Fibroblast of skin of scalp (primary cell): Measurements from ENCODE around the gene CCDC191.

ENCODE experiments used
- DNase-seq: peaks from one replicate; pipeline ENCODE4 v3.0.0-alpha.2; 2013

CCDC191 gene

DNA sequence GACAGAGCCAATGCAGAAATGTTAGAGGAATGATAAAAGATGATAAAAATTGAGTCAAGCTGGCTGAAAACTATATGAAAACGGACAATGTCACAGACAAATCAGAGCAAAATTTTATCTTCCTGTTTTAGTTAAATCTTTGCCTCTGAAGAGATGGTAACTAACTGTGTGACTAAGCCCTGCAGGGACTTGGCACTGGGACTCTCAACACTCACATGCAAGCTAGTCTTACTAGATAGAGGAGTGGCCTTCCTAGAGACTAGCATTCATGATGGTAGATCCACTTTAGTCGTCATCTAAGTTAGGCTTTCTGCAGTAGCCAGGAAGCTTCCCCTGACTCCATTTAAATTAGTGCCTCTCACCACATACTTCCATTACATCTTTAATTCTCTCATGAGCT, 4.1 kb downstream of the CCDC191 start:
- no peak for DNase-seq

DNA sequence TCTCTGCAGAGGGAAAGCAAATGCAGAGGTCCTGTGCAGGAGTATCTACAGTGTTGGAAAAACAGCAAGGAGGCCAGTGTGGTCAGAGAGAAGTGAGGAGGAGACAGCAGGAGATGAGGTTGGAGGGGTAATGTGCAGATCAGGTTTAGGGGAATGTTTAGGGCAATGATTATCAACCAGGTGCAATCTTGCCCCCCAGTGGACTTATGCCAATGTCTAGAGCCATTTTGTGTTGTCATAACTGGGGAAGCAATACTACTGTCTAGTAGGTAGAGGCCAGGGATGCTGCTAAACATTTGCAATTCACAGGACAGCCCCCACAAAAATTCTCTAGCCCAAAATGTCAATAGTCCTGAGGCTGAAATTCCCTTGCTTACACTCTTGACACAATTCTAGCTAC, 13.1 kb downstream of the CCDC191 start:
- DNase-seq, result no peak

DNA sequence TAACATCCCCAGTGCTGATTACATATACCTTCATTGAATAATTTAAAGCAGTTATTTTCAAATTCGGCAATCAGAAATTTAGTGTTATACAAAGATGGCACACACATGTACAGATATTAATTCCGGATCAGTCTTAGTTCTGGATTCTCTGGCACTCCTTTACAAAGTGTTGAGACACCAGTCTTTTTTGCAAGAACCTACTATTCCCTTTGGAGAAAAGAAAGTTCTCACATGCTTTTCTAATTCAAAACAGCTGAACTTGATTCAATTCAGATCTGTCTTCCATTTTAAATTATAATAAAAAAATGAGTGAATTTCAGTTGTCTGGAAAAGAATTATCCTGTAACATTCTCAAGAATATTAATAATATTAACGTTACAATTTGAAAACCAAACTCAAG, 20.4 kb downstream of the CCDC191 start:
- DNase-seq, result no peak

GRCh38 chr3:114034787-114035545, 21.4 kb downstream of the CCDC191 start:
- DNase-seq, result peak; percentile 2

DNA sequence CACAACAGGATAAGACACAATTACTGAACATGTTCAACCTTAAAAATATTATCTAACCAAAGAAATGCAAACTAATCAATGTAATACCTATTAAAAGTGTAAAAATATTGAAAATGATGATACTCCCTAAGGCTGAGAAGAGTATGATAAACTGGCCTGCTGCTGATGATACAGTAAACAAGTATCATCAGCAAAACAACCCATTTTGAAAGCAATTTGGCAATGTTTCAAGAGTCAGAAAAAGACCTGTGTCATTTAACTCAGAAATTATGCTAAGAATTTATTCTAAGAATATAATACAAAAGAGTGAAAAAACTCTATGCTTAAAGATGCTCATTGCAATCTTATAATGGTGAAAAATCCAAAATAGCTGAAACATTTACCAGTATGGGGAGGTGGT, 22.1 kb downstream of the CCDC191 start:
- no peak for DNase-seq

DNA sequence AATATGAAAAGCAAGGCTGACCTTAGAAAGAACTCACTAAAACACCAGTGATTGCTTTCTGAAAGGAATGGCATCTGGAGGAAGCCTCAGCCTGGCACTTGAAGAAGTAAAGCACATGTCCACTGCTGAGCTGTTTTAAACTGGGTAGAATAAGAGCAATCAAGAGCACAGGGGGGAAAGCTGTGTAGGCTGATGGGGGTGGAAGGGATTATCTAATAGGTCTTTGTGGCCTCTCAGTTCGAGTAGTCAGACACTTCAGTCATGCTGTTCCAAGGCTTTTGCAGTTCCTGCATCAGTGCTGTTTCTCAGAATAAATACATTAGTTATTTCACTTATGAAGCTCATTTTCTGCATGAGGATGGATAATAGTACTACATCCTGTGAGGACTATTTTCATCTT, 22.6 kb downstream of the CCDC191 start:
- DNase-seq, result no peak

DNA sequence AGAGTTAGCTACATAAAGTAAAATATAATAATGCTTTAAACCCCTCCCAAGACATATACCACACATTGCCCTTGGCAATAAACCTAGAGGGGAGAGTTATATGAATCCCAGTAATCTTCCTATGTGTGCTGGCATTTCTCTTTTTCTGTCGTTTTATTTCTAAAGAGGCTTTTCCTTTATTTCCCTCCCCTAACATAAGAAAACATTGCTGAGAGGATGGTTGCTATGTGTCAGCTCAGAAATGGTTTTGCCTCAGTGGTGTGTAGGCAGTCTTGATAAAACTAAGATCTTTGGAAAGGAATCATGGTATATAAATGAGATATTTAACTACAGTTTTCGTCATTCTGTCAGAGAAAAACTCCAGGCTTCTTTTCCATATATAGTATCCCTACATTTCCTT, 30.0 kb downstream of the CCDC191 start:
- DNase-seq, result no peak

DNA sequence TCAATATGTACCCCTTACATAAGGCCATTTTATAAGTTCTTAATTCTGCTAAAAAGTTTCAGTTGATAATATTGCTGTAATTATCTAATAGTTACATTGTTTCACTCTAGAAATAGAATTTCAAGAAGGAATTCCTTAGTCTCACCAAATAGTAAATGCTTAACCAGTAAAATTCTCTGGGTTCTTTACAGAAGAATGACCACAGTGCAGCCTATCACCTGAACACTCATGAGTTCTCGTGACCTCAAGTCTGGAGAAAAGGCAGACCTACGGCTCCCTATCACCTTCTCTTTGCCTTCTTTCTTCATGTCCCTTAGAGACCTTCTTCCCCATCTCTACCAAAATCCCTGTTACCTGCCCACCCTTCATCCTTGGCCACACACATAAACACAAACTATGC, 30.9 kb downstream of the CCDC191 start:
- no peak for DNase-seq

DNA sequence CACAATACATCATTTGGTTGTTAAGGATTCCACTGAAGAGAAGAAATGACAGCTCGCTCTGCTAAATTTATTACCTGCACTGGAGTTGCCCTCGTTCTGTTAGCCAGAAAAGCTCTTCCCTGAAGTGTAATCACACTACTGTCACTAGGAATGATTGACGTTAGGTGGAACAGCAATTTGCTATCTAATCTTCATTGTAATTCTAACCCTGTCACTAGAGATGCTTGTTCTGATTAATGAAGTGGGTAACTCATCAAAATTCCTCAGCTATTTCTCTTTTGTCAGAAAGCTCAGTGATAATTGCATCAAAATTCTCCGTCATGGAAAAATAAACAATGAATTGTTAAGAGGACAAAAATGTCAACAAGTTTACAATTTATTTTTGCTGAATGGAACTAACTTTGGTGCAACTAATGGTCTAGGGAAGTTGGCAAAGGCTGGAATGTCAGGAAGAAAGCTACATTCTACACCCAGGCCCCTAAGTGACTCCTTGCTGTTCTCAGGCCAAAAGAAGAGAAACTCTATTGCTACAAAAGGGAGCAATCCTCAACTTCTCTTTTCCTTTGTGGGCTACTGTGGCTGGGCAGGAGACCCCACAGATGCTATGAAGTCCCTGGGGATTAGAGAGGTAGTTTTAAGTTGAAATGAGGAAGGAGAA, 34.1 kb downstream of the CCDC191 start:
- DNase-seq, result no peak

- DNase-seq, result no peak
Measured at GRCh38 chr3:114020907-114021306, 35.4 kb downstream of the CCDC191 start.

DNA sequence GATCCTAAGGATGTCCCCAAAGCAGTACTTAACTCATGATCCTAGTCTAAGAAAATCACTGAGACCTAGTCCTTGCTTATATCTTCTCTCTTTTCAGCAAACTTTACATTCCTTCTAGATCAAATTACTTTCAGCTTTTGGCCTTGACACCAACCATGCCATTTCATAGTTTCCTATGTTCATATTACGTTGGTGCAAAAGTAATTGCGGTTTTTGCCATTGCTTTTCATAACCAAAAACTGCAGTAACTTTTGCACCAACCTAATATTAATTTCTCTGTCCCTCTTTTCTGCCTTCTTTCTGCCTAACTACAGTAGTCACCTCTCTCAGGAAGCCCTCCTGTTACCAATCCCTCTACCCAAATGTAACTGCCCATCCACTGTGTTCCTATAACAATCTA, 36.8 kb downstream of the CCDC191 start:
- DNase-seq, result no peak

DNA sequence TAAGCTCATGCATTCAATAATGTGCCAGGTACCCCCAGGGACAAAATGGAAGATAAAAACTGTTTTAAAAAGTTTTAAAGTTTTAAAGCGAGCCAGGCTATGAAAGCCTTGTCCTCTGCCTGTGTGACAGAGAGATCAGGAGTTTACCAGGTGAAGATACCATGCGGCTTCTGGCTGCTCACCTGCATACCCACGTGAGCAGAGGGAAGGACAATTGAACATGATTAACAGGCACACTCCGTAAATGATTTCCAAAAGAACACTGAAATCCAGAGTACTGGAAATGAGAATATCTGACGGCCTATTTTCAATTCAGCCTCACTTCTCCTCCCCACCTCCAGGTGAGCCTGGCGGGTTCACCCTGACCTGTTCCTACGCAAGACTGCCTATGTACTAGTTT, 42.1 kb downstream of the CCDC191 start:
- no peak for DNase-seq

- no peak for DNase-seq
Measured at GRCh38 chr3:114011059-114011797, 45.1 kb downstream of the CCDC191 start.

DNA sequence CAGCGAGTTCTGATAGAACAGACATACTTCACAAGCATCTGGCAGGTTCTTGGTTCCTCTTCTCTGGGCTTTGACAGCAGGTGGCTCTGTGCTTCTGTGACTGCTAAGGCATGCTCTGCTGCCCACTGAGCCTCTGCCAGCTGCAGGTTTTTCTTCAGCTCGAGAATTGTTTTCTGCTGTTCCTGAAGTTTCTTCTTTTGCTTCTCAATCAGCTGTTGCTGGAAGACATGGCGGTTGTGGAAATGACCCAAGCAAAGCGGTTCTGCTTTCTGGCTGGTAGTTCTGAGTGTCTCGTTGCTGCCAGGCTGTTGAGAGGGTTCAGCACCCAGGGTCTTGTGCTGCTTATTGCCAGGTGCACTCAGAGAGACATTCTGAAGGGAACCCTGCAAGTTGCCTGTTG, 50.8 kb downstream of the CCDC191 start:
- no peak for DNase-seq

GRCh38 chr3:113985541-113985940, 70.8 kb downstream of the CCDC191 start:
- no peak for DNase-seq

GRCh38 chr3:113983544-113983943, 72.8 kb downstream of the CCDC191 start:
- no peak for DNase-seq

DNA sequence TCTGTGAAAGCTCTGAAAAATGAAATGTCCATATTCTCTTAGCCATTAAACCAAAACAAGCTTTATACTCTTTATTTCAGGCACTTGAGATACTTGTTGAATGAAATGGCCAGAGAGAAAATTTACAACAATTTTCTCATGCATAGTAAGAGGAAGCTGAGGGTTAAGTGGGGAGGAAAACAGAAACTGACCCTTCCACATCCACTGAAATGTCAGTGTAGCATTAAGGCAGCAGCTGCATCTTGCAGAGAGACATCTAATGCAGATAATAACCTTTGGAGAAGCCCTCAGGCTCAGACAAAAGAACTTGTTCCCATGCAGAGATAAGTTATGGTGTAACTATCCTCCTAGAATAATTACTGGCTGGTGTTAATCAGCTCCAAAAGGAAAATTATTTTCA, 74.5 kb downstream of the CCDC191 start:
- DNase-seq, result no peak

DNA sequence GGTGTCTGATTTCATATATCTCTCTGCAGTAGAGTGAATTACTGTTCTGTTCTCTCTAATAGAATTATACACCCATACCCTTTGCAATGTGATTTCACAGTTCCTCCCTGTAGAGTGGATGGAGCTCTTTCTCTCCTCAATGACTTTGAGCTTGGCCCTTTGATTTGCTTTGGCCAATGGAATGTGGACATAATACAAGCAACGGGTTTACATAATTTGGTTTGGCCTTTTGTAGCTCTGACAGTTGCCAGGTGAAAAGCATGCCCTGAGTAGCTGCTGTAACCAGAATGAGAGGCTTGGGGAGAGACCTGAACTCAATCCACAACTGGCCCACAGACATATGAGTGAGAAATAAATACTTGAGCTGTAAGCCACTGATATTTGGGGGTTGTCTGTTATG, 76.4 kb downstream of the CCDC191 start:
- no peak for DNase-seq

- no peak for DNase-seq
Measured at GRCh38 chr3:113977822-113978221, 78.5 kb downstream of the CCDC191 start.

- DNase-seq, result no peak
Measured at GRCh38 chr3:113968986-113969385, 87.3 kb downstream of the CCDC191 start.

- no peak for DNase-seq
Measured at GRCh38 chr3:113966172-113966571, 90.2 kb downstream of the CCDC191 start.

DNA sequence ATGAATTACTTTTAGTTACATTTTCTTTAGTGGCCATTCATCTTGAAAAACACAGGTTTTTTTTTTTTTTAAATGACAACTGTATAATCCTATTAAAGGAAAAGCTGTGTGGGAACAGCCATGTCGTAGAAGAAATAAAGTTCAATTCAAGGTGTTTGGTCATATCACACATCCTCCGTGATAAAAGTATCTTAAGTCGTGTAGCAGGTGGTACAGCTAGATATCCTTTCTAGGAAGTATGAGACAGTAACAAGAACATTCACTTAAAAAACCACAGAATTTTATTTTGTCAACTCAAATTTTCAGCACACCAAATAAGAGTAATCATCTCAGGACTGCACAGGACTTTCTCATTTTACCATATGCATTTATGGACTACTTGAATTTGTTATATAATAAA, 92.4 kb downstream of the CCDC191 start:
- DNase-seq, result no peak

- DNase-seq, result no peak
Measured at GRCh38 chr3:113954091-113954685, 102.1 kb downstream of the CCDC191 start.
